ENCODE data around the gene PRKAB1. TPM values are rescaled to one million over a fixed set of nuclear protein-coding genes. Genes with fewer than 3 reads are reported as not detected.
A peak's percentile ranks its signal among the peaks of the same experiment; 100 is the strongest.

PRKAB1 gene
- total and polyA plus RNA-seq, 9 of the 15 experiments (the other 6 are each of a cell fraction or from before 2014, with no cell fraction given) = 32.6 to 94.2 (median 63.8) TPM

DNA sequence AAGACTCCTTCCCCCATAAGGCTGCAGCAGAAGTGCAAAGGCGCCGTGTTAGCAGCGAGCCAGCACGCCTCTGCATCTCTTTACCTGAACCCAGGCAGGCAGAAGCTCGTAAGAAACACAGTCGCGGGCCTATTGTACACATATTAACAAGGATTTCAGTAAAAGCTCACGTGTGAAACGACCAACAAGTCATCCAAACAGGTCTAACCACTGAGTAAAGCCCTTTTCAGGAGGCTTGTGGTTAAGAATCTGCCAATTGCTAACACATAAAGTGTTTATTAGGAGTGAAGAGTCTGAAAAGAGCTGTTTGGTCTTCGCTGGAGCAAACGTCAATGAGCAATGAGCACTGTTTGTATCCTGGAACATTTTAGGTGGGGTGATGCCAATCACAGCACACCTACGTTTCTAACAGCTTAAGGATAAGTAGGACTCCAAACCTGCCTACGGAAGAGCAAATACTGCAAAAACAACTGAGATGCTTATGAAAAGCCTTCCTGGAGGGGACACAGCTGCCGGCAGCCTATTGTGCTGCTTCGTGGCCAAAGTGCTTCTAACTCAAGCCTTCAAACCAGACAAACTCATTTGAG lies 43.1 kb downstream of the PRKAB1 start:
- POLR2A ChIA-PET = interaction anchor here (0.6 to 1.5 kb wide), 6 partner anchors 9 to 338 kb away, joined by 3 to 8 read pairs (median 3); no protein-coding TSS in a partner anchor
- intact Hi-C loops (cut with micrococcal nuclease) (no loop called here), in situ Hi-C loops (cut with MboI) (no loop called here)
- Histone ChIP-seq H3K4me3 (no peak overlapping the region), H3K9ac (ENCODE audit: insufficient read depth in 1 of 2, low read depth in 2 of 2, low read length in 2 of 2) (no peak overlapping the region), H3K79me2 (ENCODE audit: control insufficient read depth, insufficient read depth, low read length) (no peaks in the 10 kb centered on the region), H2AFZ (ENCODE audit: low read depth, low read length) (no peak overlapping the region), H3K9me1 (ENCODE audit: control insufficient read depth, insufficient read depth, low read length) (no peaks in the 10 kb centered on the region), H3K36me3 (ENCODE audit: control insufficient read depth, insufficient read depth, low read length) (peaks cover 84% of the 10 kb centered on the region), H3K27me3 (ENCODE audit: control insufficient read depth in 2 of 2, insufficient read depth in 2 of 2, low read length in 2 of 2) (no peaks in the 10 kb centered on the region), H4K20me1 (replicated peaks; ENCODE audit: control insufficient read depth, insufficient read depth, low read length) (no peaks in the 10 kb centered on the region), H3K27ac (ENCODE audit: extremely low read depth, low read depth, low read length) (no peak overlapping the region), H3K4me2 (ENCODE audit: insufficient read depth, low read length) (no peak overlapping the region), H3K9me3 (replicated peaks; ENCODE audit: control insufficient read depth, insufficient read depth, low read depth, low read length) (no peaks in the 10 kb centered on the region), H3K4me1 (replicated peaks in 1 of 2; ENCODE audit: control insufficient read depth in 2 of 2, insufficient read depth in 2 of 2, low read length in 2 of 2) (no peaks in the 10 kb centered on the region)
- CTCF ChIA-PET (ENCODE audit: low intra/inter-chr PET ratio) = no interaction called here
- WGBS (ENCODE audit: insufficient coverage, low coverage, missing lambda C conversion rate) = 87% methylated on average over 14 of the region's 15 CpGs
- FAIRE-seq = no peak
- ATAC-seq = no peak
- no peak for DNase-seq (ENCODE audit: extremely low read depth in 1 of 4, low spot score in 3 of 4)
- TF ChIP-seq KLF13 (tag; IDR thresholded peaks at IDR 0.05; ENCODE audit: borderline replicate concordance, low read depth) (no peak), ZKSCAN8 (CRISPR knock-in tag; IDR thresholded peaks at IDR 0.05) (no peak), DDX20 (tag; IDR thresholded peaks at IDR 0.05; ENCODE audit: low read depth) (no peak), TAL1 (IDR thresholded peaks at IDR 0.05) (no peak), GABPB2 (CRISPR knock-in tag; conservative IDR thresholded peaks at IDR 0.05) (no peak), RFX5 (IDR thresholded peaks at IDR 0.05; ENCODE audit: low read depth, low read length) (no peak)
- BruUV-seq (replicated peaks) = TSS peak; percentile 13

DNA sequence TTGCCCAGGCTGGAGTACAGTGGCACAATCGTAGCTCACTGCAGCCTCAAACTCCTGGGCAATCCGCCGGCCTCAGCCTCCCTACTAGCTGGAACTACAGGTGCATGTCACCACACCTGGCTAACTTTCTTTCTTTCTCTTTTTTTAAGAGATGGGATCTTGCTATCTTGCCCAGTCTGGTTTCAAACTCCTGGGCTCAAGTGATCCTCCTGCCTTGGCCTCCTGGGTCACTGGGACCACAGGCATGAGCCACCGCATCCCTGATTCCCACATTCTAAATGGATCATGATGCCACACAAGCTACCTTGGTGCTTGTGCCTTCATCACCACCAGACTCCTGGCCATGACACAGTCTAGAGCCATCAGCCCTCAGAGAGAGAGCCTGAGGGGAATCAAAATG lies 43.8 kb downstream of the PRKAB1 start:
- H3K9ac ChIP-seq (ENCODE audit: insufficient read depth in 1 of 2, low read depth in 2 of 2, low read length in 2 of 2) = no peak overlapping the region
- H3K4me2 ChIP-seq (ENCODE audit: insufficient read depth, low read length) = no peak overlapping the region
- H3K4me3 ChIP-seq = no peak overlapping the region
- WGBS (ENCODE audit: insufficient coverage, low coverage, missing lambda C conversion rate) = 100% methylated on average over 4 of the region's 4 CpGs
- no peaks in the 10 kb centered on the region for H3K79me2 ChIP-seq (ENCODE audit: control insufficient read depth, insufficient read depth, low read length)
- H3K27ac ChIP-seq (ENCODE audit: extremely low read depth, low read depth, low read length) = no peak overlapping the region
- no peak for ATAC-seq
- DNase-seq (ENCODE audit: extremely low read depth in 1 of 4, low spot score in 3 of 4) = no peak
- POLR2A ChIA-PET = interaction anchor here (0.6 to 1.2 kb wide), 2 partner anchors 30 to 337 kb away, joined by 3 read pairs; no protein-coding TSS in a partner anchor
- intact Hi-C loops (cut with micrococcal nuclease) = no loop called here
- in situ Hi-C loops (cut with MboI) = no loop called here
- H3K27me3 ChIP-seq (ENCODE audit: control insufficient read depth in 2 of 2, insufficient read depth in 2 of 2, low read length in 2 of 2) = no peaks in the 10 kb centered on the region
- no TSS peak for BruUV-seq (replicated peaks)
- H3K4me1 ChIP-seq (replicated peaks in 1 of 2; ENCODE audit: control insufficient read depth in 2 of 2, insufficient read depth in 2 of 2, low read length in 2 of 2) = 0 out of 5 replicates have a peak, but pooled peaks cover 0 to 2% of the 10 kb centered on the region in 2 experiments
- TF ChIP-seq ZNF121 (CRISPR knock-in tag; conservative IDR thresholded peaks at IDR 0.05) = peak; percentile 24; the same call in 1 of the 2 replicates
- no peak for TF ChIP-seq NCOR1 (IDR thresholded peaks at IDR 0.05)
- H4K20me1 ChIP-seq (replicated peaks; ENCODE audit: control insufficient read depth, insufficient read depth, low read length) = no peaks in the 10 kb centered on the region
- no peak for FAIRE-seq
- CTCF ChIA-PET (ENCODE audit: low intra/inter-chr PET ratio) = no interaction called here
- no peaks in the 10 kb centered on the region for H3K9me1 ChIP-seq (ENCODE audit: control insufficient read depth, insufficient read depth, low read length)
- no peak overlapping the region for H2AFZ ChIP-seq (ENCODE audit: low read depth, low read length)
- H3K36me3 ChIP-seq (ENCODE audit: control insufficient read depth, insufficient read depth, low read length) = peaks cover 88% of the 10 kb centered on the region
- no peaks in the 10 kb centered on the region for H3K9me3 ChIP-seq (replicated peaks; ENCODE audit: control insufficient read depth, insufficient read depth, low read depth, low read length)

Data from K562 (cell line).